Sigmoid colon (tissue), 4 donors: ENCODE results near the gene IMMP2L.

ENCODE experiments used
- POLR2A ChIP-seq, 2 donors: fragments of 450-650 bp; IDR thresholded peaks; one replicate each; pipeline ENCODE4 v1.6.1; 2016; ENCODE audit warnings: antibody characterized with exemption in 2 of 2, mild to moderate bottlenecking in 2 of 2, moderate library complexity in 2 of 2
- POLR2AphosphoS5 ChIP-seq, 4 donors: sonication (generic); formaldehyde crosslinking; IDR thresholded peaks; one replicate each; pipeline ENCODE4 v1.6.1; 2017; ENCODE audit warnings: antibody characterized with exemption in 4 of 4
- TF ChIP-seq, protein P1 (sequence below), 4 experiments: fragments of 450-650 bp in 3 of 4; fragments of 200-600 bp in 1 of 4; IDR thresholded peaks; one replicate each; pipeline ENCODE4 v1.5.1; 2016 to 2019; ENCODE audit warnings: antibody characterized with exemption in 4 of 4, mild to moderate bottlenecking in 3 of 4, moderate library complexity in 2 of 4

GRCh38 chr7:111352319-111352718, 210.0 kb downstream of the IMMP2L start:
- TF ChIP-seq, protein P1, sequence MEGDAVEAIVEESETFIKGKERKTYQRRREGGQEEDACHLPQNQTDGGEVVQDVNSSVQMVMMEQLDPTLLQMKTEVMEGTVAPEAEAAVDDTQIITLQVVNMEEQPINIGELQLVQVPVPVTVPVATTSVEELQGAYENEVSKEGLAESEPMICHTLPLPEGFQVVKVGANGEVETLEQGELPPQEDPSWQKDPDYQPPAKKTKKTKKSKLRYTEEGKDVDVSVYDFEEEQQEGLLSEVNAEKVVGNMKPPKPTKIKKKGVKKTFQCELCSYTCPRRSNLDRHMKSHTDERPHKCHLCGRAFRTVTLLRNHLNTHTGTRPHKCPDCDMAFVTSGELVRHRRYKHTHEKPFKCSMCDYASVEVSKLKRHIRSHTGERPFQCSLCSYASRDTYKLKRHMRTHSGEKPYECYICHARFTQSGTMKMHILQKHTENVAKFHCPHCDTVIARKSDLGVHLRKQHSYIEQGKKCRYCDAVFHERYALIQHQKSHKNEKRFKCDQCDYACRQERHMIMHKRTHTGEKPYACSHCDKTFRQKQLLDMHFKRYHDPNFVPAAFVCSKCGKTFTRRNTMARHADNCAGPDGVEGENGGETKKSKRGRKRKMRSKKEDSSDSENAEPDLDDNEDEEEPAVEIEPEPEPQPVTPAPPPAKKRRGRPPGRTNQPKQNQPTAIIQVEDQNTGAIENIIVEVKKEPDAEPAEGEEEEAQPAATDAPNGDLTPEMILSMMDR (IDR thresholded peaks at IDR 0.05) = no peak
- TF ChIP-seq POLR2A (IDR thresholded peaks at IDR 0.05) (no peak), POLR2AphosphoS5 (IDR thresholded peaks at IDR 0.05) (no peak)
